GM12892 (cell line): Measurements from ENCODE around the gene CORO7.
"Not testable (repeated sequence)": the region's sequence is repeated elsewhere in the genome, so short reads cannot be mapped to it uniquely, and the experiment has no call there.

Experiments used
- POLR2A ChIP-seq: IDR thresholded peaks from 2 replicates; pipeline ENCODE4 v1.6.1; 2011; ENCODE audit warnings: low read depth, low read length, control low read depth
- POLR2AphosphoS5 ChIP-seq: IDR thresholded peaks from 2 replicates; pipeline ENCODE4 v1.6.1; 2011; ENCODE audit warnings: low read depth, low read length, control low read depth
- TAF1 ChIP-seq: IDR thresholded peaks from 2 replicates; pipeline ENCODE4 v1.6.1; 2011; ENCODE audit warnings: low read depth, mild to moderate bottlenecking, control low read depth, low read length, borderline replicate concordance

DNA sequence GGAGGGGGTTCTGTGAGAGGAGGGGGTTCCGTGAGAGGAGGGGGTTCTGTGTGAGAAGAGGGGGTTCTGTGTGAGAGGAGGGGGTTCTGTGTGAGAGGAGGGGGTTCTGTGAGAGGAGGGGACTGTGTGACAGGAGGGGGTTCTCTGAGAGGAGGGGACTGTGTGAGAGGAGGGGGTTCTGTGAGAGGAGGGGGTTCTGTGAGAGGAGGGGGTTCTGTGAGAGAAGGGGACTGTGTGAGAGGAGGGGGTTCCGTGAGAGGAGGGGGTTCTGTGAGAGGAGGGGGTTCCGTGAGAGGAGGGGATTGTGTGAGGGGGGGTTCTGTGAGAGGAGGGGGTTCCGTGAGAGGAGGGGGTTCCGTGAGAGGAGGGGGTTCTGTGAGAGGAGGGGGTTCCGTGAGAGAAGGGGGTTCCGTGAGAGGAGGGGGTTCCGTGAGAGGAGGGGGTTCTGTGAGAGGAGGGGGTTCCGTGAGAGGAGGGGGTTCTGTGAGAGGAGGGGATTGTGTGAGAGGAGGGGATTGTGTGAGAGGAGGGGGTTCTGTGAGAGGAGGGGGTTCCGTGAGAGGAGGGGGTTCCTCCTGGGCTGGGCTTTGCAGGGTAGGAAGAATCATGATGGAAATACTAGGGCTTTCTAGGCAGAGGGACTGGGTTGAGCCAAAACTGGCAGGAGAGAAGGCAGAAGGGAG, 72.0 kb downstream of the CORO7 start:
- TF ChIP-seq POLR2A, TAF1, POLR2AphosphoS5: not testable (repeated sequence)
